Subcutaneous adipose tissue (tissue), 4 donors: ENCODE measurements around the gene ATF3. TPM values are rescaled to one million over a fixed set of nuclear protein-coding genes. Genes with fewer than 3 reads are reported as not detected.

ENCODE experiments used
- total RNA-seq, 4 donors: library from RNA; depleted of rRNA; stranded (reverse); fragments of >200 nt; gene quantifications; one replicate each; pipeline ENCODE4 v1.1.0, GENCODE V29; 2016
- TF ChIP-seq, protein P1 (sequence below): fragments of 450-650 bp; IDR thresholded peaks from one replicate; pipeline ENCODE4 v1.5.1; 2016; ENCODE audit warnings: low read depth, mild to moderate bottlenecking, control low read depth, antibody characterized with exemption, moderate library complexity

The ATF3 gene
- total RNA-seq, 4 donors from 2014 or later, result 3.2 to 67.1 (median 20.7) TPM

DNA sequence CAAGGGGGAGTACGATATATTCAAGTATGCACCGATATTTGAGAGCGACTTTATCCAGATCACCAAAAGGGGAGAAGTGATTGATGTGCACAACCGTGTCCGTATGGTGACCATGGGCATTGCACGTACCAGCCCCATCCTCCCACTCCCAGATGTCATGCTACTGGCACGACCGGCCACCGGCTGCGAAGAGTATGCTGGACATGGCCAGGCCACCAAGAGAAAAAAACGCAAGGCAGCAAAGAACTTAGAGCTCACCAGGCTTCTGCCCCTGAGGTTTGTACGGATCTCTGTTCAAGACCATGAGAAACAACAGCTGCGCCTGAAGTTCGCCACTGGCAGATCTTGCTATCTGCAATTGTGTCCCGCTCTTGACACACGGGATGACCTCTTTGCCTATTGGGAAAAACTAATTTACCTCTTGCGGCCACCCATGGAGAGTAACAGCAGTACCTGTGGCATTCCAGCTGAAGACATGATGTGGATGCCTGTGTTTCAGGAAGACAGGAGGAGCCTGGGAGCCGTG is 16.5 kb downstream of the ATF3 start:
- TF ChIP-seq, protein P1, sequence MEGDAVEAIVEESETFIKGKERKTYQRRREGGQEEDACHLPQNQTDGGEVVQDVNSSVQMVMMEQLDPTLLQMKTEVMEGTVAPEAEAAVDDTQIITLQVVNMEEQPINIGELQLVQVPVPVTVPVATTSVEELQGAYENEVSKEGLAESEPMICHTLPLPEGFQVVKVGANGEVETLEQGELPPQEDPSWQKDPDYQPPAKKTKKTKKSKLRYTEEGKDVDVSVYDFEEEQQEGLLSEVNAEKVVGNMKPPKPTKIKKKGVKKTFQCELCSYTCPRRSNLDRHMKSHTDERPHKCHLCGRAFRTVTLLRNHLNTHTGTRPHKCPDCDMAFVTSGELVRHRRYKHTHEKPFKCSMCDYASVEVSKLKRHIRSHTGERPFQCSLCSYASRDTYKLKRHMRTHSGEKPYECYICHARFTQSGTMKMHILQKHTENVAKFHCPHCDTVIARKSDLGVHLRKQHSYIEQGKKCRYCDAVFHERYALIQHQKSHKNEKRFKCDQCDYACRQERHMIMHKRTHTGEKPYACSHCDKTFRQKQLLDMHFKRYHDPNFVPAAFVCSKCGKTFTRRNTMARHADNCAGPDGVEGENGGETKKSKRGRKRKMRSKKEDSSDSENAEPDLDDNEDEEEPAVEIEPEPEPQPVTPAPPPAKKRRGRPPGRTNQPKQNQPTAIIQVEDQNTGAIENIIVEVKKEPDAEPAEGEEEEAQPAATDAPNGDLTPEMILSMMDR, result no peak

DNA sequence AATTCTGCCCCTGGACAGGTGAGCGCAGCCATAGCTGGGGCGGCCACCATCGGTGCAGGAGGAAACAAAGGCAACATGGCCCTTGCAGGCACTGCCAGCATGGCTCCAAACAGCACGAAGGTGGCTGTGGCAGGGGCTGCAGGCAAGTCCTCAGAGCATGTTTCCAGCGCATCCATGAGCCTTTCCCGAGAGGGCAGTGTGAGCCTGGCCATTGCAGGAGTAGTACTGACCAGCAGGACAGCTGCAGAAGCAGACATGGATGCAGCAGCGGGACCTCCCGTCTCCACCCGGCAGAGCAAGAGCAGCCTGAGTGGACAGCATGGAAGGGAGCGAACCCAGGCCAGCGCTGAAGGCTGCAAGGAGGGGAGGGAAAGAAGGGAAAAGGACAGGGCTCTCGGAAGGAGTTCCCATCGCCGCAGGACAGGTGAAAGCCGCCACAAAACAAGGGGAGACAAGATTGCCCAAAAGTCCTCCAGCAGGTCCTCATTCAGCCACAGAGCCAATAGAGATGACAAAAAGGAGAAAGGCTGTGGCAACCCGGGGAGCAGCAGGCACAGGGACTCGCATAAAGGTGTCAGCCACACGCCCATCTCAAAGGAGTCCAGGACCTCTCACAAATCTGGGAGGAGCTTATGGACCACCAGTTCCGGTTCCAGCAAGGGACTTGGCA is 17.4 kb downstream of the ATF3 start:
- TF ChIP-seq, protein P1, result no peak

DNA sequence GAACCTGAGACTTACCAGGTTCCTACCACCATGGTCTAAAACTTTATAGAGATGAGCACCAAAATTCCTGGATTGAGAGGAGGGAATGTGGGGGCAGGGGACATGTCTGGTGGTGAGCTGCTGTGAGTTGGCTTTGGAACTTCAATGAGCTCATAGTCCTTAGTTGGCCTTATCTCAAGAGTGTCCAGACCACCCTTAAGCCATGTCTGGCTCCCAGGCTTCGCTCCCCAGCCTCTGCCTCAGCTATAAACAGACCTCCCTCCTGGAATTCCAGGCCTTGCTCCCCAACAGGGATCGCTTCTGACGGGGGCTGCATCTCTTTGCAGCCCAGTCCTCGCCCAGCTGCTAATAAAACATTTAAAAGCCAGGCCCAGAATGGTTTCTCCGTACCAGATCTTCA is 19.5 kb downstream of the ATF3 start:
- TF ChIP-seq, protein P1, result no peak

DNA sequence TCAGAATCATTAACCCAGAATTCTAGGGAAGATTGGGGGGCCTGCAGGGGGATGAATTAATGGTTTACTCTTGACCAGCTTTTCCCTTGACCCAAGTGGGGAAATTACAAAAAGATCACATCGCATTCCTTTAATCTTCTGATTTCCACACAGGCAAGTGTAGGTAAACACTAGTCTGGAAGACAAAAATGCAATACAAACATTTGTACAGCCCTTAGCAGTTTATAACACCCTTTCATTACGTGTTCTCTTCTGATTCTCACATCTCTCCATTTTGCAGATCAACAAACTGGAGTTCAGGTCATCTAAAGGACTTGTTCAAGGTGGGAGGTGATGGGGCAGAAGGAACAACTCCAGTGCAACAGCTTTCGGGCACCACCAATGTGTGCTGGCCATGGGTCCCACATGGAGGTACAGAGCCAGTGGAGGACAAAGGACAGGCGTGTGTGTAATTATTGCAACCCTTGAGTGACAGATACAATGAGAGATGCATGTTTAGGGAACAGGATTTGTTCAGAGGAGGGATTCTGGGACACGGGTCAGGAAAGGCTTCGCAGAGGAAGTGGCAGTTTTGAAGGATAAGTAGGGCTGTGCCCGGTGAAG is 20.4 kb downstream of the ATF3 start:
- TF ChIP-seq, protein P1, result no peak

DNA sequence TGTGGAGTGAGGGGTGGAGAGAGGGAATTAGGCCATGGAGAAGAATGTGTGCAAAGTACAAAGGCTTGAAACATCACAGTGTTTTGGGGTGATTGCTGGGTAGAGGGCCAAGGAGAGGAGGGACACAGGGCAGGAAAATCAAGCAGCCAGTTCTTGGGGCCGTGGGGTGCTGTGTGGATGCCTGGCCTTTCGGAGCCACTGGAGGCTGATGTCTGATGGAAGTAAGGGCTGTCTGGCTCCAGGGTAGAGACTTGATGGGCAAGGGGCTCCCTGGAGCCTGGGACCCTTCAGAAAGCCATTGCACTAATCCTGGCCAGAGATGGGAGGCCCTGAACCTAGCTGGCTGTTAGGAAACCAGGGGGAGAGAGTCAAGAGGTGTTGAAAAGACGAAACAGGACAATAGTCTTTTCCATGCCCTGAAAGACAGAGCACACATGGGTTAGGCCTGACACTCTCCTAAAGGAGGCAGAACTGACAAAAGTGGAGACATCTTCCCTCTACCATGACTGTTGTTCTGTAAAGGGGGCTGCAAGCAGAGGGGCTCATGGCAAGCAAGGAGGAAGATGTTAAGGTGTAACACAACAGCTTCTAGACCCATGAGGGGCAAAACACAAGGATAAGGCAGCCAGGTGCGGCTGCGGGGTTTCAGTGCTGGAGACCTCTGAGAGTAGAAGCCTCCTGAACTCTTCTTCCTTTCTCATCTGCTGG is 21.0 kb downstream of the ATF3 start:
- TF ChIP-seq, protein P1, result no peak

DNA sequence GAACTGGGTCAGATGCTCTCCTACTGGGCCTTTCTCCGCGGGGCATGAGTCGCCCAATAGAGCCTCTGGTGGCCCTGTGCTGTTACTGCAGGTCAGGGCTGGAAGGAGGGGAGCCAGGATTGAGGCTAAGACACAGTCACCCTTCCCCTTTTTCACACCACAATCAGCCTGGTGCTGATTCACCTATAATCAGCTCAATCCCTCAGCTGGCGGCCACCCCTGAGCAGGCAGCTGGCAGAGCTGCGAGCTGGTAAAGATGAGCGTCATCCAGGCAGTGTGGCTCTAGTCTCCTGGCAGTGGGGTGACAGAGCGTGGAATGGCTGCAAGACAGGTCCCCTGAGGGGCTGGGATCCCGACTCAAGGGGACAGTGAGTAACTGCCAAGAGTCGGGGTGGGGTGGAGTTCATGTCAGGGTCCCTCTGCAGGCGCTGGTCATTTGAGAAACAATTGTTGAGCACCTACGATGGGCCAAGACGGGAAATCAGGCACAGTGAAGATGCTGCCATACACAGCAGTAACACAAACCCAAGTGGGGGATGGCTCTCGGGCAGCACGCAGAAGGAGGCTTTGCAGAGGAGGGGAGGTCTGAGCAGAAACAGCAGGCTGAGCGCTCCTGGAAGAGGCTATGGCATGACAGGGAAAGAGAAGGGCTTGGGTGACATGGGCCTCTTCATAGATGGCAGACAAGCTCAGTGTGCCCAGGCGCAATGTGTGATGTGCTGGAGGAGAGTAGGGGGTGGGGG is 21.8 kb downstream of the ATF3 start:
- TF ChIP-seq, protein P1, result no peak

DNA sequence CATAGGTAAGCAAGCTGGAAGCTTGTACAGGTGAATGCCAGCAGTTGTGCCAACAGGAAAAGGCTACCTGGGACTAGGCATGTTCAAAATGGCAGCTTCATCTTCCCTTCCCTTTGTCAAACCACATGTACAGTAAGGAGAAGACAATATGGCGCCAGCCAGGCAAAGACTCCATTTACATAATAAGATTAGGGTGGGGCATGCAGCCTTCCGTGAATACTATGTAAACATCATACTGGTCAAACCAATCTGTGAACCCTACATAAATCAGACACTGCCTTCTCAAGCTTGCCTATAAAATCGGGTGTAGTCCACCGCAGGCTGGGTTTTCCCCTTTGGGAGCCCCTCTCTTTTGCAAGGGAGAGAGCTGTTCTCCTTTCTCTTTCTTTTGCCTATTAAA is 24.6 kb downstream of the ATF3 start:
- TF ChIP-seq, protein P1, result no peak
